Keratinocyte (primary cell): ENCODE measurements around the gene ITGAD.

Experiments
- EZH2 ChIP-seq: IDR thresholded peaks from one replicate; pipeline ENCODE4 v1.6.1; 2012; ENCODE audit warnings: inconsistent platforms, mild to moderate bottlenecking, low read length, moderate library complexity
- TF ChIP-seq, protein P1 (sequence below), 3 experiments: IDR thresholded peaks in 1 of 3; conservative IDR thresholded peaks in 1 of 3; optimal IDR thresholded peaks in 1 of 3; 2 replicates in 2 of 3; 3 replicates in 1 of 3; pipeline versions ENCODE3 to v1.5.1; 2011; ENCODE audit warnings: low read length in 3 of 3, mild to moderate bottlenecking in 3 of 3, moderate library complexity in 2 of 3, control low read depth in 1 of 3, inconsistent platforms in 1 of 3; ENCODE audit not compliant: insufficient read depth in 2 of 3; ENCODE audit errors: extremely low read depth in 1 of 3

DNA sequence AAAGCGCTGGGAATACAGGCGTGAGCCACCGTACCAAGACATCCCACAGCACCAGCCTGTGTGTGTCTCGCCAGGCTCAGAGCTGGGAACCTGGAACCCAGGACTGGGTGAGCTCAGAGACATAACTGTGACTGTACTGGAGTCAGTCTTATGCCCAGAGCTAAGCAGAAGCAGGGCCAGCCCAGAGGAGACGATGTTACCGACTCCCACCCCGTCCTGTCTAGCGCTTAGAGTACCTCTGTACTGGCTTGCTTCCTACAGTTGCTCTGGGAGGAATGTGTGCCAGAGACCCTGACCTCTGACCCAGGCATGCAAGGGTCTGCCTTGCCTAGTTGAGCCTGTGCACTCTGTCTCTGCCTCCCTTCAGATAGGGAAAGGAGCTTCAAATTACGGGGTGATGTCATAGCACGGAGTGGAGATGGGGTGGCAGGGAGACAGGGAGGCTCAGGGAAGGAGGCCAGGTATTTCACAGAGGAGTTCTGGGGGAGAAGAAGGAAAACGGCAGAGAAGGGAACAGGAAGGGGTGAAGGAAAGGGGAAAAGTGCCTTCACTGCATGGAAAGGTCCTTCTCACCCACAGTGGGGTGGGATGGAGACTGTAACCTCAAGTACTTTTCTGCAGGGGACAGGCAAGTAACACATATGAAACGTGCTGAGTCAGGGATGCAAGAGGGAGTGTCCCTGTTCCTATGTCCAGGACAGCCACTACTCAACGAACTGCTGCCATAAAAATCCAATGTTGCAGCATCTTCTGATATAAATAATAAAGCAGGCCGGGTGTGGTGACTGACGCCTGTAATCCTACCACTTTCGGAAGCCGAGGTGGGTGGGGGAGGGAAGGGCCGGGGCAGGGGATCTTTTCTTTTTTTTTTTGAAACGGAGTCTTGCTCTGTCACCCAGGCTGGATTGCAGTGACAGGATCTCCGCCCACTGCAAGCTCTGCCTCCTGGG is 60.4 kb downstream of the ITGAD start:
- TF ChIP-seq, protein P1, sequence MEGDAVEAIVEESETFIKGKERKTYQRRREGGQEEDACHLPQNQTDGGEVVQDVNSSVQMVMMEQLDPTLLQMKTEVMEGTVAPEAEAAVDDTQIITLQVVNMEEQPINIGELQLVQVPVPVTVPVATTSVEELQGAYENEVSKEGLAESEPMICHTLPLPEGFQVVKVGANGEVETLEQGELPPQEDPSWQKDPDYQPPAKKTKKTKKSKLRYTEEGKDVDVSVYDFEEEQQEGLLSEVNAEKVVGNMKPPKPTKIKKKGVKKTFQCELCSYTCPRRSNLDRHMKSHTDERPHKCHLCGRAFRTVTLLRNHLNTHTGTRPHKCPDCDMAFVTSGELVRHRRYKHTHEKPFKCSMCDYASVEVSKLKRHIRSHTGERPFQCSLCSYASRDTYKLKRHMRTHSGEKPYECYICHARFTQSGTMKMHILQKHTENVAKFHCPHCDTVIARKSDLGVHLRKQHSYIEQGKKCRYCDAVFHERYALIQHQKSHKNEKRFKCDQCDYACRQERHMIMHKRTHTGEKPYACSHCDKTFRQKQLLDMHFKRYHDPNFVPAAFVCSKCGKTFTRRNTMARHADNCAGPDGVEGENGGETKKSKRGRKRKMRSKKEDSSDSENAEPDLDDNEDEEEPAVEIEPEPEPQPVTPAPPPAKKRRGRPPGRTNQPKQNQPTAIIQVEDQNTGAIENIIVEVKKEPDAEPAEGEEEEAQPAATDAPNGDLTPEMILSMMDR (optimal IDR thresholded peaks at IDR 0.05 in 1 of 3, IDR thresholded peaks at IDR 0.05 in 1 of 3, conservative IDR thresholded peaks at IDR 0.05 in 1 of 3; ENCODE audit: extremely low read depth in 1 of 3, insufficient read depth in 2 of 3, low read length in 3 of 3), result peak in 2 of 3 experiments; percentile 6 to 14
- TF ChIP-seq EZH2, result no peak
